Suprapubic skin (tissue), 4 donors: Measurements from ENCODE around the gene TTLL5. TPM values are rescaled to one million over a fixed set of nuclear protein-coding genes. Genes with fewer than 3 reads are reported as not detected.

Source experiments
- DNase-seq, 2 donors: peaks; one replicate each; pipeline ENCODE4 v3.0.0-alpha.2; 2019; ENCODE audit warnings: low spot score in 2 of 2
- H3K27ac ChIP-seq: fragments of 200-600 bp; sonication (generic); one replicate; pipeline ENCODE4 v1.5.1; 2019
- H3K27me3 ChIP-seq: fragments of 200-600 bp; sonication (generic); one replicate; pipeline ENCODE4 v1.5.1; 2019
- H3K36me3 ChIP-seq: fragments of 200-600 bp; sonication (generic); one replicate; pipeline ENCODE4 v1.5.1; 2019
- H3K4me1 ChIP-seq: fragments of 200-600 bp; sonication (generic); one replicate; pipeline ENCODE4 v1.5.1; 2019
- H3K4me3 ChIP-seq: fragments of 200-600 bp; sonication (generic); one replicate; pipeline ENCODE4 v1.5.1; 2019; ENCODE audit warnings: mild to moderate bottlenecking
- H3K9me3 ChIP-seq: fragments of 200-600 bp; sonication (generic); one replicate; pipeline ENCODE4 v1.5.1; 2019
- EP300 ChIP-seq: sonication (generic); formaldehyde crosslinking; IDR thresholded peaks from one replicate; pipeline ENCODE4 v1.6.1; 2017; ENCODE audit warnings: antibody characterized with exemption
- POLR2A ChIP-seq, 2 donors: fragments of 450-650 bp; IDR thresholded peaks; one replicate each; pipeline ENCODE4 v1.6.1; 2017; ENCODE audit warnings: antibody characterized with exemption in 2 of 2, mild to moderate bottlenecking in 2 of 2, moderate library complexity in 2 of 2
- POLR2AphosphoS5 ChIP-seq, 3 donors: sonication (generic); formaldehyde crosslinking; IDR thresholded peaks; one replicate each; pipeline ENCODE4 v1.6.1; 2017; ENCODE audit warnings: antibody characterized with exemption in 3 of 3
- whole genome bisulfite sequencing: methylation state at CpG from one replicate; pipeline ENCODE4 v1.1.5; 2018; 5-methylcytosine and 5-hydroxymethylcytosine counted together
- total RNA-seq, 4 donors: library from RNA; depleted of rRNA; stranded (reverse); fragments of >200 nt; gene quantifications; one replicate each; pipeline ENCODE4 v1.1.0, GENCODE V29; 2016
- TF ChIP-seq, protein P1 (sequence below), 2 donors: fragments of 200-600 bp in 1 of 2; fragments of 450-650 bp in 1 of 2; sonication (generic) in 1 of 2; IDR thresholded peaks; one replicate each; pipeline ENCODE4 v1.5.1; 2016 to 2019; ENCODE audit warnings: antibody characterized with exemption in 2 of 2, mild to moderate bottlenecking in 1 of 2, moderate library complexity in 1 of 2

The TTLL5 gene
- total RNA-seq, 4 donors from 2014 or later = 24.4 to 56.4 (median 34.8) TPM

DNA sequence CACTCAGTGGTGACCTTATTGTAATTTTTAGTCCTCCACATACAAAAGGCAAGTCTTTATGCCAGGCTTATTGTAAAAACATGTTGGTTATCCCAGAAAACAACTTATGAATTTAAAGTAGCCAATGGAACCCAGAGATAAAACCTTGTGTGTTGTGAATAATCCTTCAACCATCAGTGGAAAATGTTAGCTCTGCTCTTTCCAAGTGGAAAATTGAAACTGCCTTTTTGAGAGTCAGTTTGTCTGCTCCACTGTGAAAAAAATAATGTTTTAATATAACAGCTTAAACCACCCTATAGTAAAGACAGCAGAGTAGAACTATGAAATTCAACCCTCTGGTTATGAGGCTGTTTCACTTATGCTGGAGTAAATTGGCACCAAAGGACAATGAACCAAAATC is 112.0 kb downstream of the TTLL5 start:
- H3K4me3 ChIP-seq = no peak overlapping the region
- no peak for DNase-seq
- TF ChIP-seq POLR2AphosphoS5 (IDR thresholded peaks at IDR 0.05) (no peak), EP300 (no peak), POLR2A (IDR thresholded peaks at IDR 0.05) (no peak)
- TF ChIP-seq, protein P1, sequence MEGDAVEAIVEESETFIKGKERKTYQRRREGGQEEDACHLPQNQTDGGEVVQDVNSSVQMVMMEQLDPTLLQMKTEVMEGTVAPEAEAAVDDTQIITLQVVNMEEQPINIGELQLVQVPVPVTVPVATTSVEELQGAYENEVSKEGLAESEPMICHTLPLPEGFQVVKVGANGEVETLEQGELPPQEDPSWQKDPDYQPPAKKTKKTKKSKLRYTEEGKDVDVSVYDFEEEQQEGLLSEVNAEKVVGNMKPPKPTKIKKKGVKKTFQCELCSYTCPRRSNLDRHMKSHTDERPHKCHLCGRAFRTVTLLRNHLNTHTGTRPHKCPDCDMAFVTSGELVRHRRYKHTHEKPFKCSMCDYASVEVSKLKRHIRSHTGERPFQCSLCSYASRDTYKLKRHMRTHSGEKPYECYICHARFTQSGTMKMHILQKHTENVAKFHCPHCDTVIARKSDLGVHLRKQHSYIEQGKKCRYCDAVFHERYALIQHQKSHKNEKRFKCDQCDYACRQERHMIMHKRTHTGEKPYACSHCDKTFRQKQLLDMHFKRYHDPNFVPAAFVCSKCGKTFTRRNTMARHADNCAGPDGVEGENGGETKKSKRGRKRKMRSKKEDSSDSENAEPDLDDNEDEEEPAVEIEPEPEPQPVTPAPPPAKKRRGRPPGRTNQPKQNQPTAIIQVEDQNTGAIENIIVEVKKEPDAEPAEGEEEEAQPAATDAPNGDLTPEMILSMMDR (IDR thresholded peaks at IDR 0.05) = no peak
- no peak overlapping the region for H3K27ac ChIP-seq
- no peaks in the 10 kb centered on the region for H3K9me3 ChIP-seq
- no peaks in the 10 kb centered on the region for H3K4me1 ChIP-seq
- peaks cover 34% of the 10 kb centered on the region for H3K36me3 ChIP-seq
- H3K27me3 ChIP-seq = no peaks in the 10 kb centered on the region

DNA sequence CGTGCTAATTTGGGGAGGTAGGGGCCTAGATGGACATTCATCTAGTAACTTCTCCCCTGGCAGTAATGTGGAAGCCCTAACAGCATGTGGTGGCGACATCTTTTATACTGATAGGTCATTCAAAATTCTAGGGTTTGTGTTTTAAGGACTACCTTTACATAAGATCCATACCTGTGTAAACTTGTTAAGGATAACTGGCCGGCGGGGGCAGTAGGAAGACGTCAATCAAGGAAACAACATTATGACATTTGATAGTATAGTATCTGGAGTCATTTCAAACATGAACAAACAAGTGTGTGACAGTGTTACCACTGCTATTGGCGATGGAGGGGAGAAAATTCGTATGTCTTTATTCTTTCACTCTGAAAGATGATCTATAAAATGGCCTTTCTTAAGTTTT is 120.0 kb downstream of the TTLL5 start:
- H3K4me1 ChIP-seq = no peaks in the 10 kb centered on the region
- H3K9me3 ChIP-seq = no peaks in the 10 kb centered on the region
- no peaks in the 10 kb centered on the region for H3K27me3 ChIP-seq
- no peak overlapping the region for H3K4me3 ChIP-seq
- no peak overlapping the region for H3K27ac ChIP-seq
- DNase-seq = no peak
- 95% methylated on average over 7 of the region's 7 CpGs for WGBS
- TF ChIP-seq POLR2AphosphoS5 (IDR thresholded peaks at IDR 0.05) = no peak
- TF ChIP-seq, protein P1 (IDR thresholded peaks at IDR 0.05) = no peak
- no peak for TF ChIP-seq EP300
- TF ChIP-seq POLR2A (IDR thresholded peaks at IDR 0.05) = no peak
- H3K36me3 ChIP-seq = peaks cover 42% of the 10 kb centered on the region

DNA sequence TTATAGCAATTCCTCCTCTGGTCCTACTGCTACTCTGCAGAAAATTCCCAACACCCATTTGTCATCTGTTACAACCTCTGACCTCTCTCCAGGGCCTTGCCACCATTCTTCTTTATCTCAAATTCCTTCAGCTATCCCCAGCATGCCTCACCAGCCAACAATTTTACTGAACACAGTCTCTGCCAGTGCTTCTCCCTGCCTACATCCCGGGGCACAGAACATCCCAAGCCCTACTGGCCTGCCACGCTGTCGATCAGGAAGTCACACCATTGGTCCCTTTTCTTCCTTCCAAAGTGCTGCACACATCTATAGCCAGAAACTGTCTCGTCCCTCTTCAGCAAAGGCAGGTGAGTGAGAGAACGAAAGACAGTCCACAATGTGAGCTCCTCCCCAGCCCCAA is 122.1 kb downstream of the TTLL5 start:
- 94% methylated on average over 5 of the region's 5 CpGs for WGBS
- no peak overlapping the region for H3K4me3 ChIP-seq
- H3K27ac ChIP-seq = no peak overlapping the region
- peaks cover 38% of the 10 kb centered on the region for H3K36me3 ChIP-seq
- H3K4me1 ChIP-seq = no peaks in the 10 kb centered on the region
- no peaks in the 10 kb centered on the region for H3K9me3 ChIP-seq
- DNase-seq = no peak
- H3K27me3 ChIP-seq = no peaks in the 10 kb centered on the region
- TF ChIP-seq, protein P1 (IDR thresholded peaks at IDR 0.05) = no peak
- TF ChIP-seq POLR2A (IDR thresholded peaks at IDR 0.05) = no peak
- TF ChIP-seq EP300 = no peak
- TF ChIP-seq POLR2AphosphoS5 (IDR thresholded peaks at IDR 0.05) = no peak

DNA sequence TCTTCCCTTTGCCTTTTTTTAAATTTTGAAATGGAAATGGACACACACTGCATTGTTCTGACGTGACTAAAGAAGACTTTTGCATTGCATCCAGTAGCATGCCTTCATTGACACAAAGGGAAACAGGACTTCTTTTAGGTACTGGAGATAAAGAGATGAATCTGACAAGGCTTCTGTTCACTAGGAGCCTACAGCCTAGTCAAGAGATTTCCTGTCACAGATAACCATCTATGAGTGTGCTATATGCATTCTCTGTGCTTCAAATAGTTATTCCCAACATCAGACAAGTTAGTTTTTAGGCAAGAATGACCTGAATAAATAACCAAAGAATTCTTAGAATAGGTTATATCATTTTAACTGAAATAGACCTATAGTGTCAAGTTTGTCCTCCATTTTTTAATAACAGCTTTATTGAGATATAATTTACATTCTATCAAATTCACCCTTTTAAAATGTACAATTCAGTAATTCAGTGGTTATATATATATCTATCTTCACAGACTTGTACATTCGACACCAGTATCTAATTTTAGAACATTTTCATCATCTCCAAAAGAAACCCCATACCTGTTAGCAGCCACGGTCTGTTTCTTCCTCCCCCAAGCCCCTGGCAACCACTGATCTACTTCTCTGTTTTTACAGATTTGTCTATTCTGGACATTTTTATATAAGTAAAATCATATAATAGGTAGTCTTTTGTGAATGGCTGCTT is 122.7 kb downstream of the TTLL5 start:
- no peaks in the 10 kb centered on the region for H3K4me1 ChIP-seq
- H3K27me3 ChIP-seq = no peaks in the 10 kb centered on the region
- no peak for DNase-seq
- no peaks in the 10 kb centered on the region for H3K9me3 ChIP-seq
- 97% methylated on average over 3 of the region's 3 CpGs for WGBS
- H3K36me3 ChIP-seq = peaks cover 40% of the 10 kb centered on the region
- H3K27ac ChIP-seq = no peak overlapping the region
- H3K4me3 ChIP-seq = no peak overlapping the region
- TF ChIP-seq EP300 (no peak), POLR2AphosphoS5 (IDR thresholded peaks at IDR 0.05) (no peak), POLR2A (IDR thresholded peaks at IDR 0.05) (no peak)
- TF ChIP-seq, protein P1 (IDR thresholded peaks at IDR 0.05) = no peak

DNA sequence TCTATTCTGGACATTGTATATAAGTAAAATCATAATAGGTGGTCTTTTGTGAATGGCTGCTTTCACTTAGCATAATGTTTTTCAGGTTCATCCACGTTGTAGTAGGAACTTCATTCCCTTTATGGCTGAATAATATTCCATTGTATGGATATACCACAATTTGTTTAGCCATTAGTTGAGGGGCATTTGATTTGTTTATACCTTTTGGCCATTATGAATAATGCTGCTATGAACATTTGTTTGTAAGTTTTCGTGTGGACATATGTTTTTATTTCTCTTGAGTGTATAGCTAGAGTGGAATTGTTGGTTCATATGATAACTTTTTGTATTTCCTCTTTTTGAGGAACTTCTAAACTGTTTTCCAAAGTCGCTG is 123.3 kb downstream of the TTLL5 start:
- TF ChIP-seq POLR2A (IDR thresholded peaks at IDR 0.05) (no peak), POLR2AphosphoS5 (IDR thresholded peaks at IDR 0.05) (no peak), EP300 (no peak)
- TF ChIP-seq, protein P1 (IDR thresholded peaks at IDR 0.05) = no peak
- no peaks in the 10 kb centered on the region for H3K4me1 ChIP-seq
- H3K27ac ChIP-seq = no peak overlapping the region
- no peak overlapping the region for H3K4me3 ChIP-seq
- no peak for DNase-seq
- H3K36me3 ChIP-seq = peaks cover 41% of the 10 kb centered on the region
- WGBS = 91% methylated on average over 3 of the region's 3 CpGs
- no peaks in the 10 kb centered on the region for H3K9me3 ChIP-seq
- H3K27me3 ChIP-seq = no peaks in the 10 kb centered on the region
